Left hindlimb (tissue), 1 donor: ENCODE data around the gene SP3.
A peak's percentile ranks its signal among the peaks of the same experiment; 100 is the strongest.

Source experiments
- DNase-seq: peaks from one replicate; pipeline ENCODE4 v3.0.0-alpha.2; 2018

SP3 gene

GRCh38 chr2:173966274-173967098, 1.3 kb upstream of the SP3 start:
- DNase-seq, result no peak

DNA sequence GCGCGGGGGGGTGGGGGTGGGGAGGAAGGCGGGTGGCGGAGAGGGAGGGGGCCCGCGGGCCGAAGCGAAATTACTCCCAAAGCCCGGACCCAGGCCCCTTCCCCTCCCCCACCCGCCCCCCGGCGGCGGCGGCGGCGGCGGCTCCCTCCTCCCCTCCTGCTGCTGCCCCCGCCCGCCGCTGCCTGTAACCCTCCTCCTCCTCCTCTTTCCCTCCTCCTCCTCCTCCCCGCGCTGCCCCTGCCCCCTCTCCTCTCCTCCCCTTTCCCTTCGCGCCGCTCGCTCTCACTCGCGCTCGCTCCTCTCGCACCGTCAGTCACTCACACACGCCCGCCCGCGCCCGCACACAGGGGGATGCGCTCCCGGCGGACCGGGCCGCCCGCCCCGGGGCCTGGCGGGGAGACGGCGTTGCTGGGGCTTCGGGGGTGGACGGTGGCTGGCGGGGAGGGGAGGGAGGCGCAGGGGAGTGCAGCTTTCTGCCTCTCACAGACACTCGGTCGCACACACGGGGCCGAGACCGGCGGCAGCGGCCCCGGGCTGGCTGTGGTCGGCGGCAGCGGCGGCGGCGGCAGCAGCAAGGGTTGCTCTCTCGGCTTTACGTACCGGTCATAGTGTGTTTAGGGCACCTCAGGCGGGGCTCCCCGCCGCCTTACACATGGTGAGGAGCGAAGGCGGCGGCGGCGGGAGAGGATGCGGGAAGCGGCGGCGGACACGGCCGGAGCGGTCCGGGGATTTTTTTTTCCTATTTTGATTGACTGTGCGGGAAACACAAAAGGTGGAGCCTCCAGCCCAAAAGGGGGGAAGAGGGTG, 405 bp downstream of the SP3 start:
- peak; percentile 96 for DNase-seq

DNA sequence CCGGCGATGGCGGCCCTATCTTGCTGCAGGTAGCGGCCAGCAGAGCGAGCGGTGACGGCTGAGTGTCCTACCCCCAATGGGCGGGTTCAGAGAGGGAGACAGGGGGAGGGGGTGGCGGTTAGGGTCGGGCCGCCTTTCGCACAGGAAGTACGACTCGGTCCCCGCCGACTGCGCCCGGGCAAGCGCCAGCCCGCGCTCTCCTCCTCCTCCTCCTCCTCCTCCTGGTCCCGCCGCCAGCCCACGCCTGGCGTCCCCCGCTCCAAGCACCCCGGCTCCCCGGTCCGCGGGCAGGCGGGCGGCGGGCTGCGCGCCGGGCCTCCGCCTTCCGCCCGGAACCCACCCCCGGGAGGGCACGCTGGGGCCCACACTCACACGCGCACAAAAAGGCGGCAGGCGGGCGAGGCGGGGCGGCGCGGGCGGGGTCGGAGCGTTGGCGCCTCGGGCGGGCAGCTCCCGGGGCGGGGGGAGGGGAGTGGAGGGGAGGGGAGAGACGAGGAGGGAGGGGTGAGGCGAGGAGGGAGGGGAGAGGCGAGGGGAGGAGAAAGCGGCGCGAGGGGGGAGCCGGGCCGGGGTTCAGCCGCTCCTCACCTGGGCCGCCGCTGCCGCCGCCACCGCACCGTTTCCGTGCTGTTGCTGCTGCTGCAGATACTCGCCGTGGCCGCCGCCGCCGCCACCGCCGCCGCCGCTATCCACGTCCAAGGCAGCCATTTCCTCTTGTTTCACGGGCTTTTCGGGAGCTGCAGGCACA, 1.2 kb downstream of the SP3 start:
- peak; percentile 96 for DNase-seq

DNA sequence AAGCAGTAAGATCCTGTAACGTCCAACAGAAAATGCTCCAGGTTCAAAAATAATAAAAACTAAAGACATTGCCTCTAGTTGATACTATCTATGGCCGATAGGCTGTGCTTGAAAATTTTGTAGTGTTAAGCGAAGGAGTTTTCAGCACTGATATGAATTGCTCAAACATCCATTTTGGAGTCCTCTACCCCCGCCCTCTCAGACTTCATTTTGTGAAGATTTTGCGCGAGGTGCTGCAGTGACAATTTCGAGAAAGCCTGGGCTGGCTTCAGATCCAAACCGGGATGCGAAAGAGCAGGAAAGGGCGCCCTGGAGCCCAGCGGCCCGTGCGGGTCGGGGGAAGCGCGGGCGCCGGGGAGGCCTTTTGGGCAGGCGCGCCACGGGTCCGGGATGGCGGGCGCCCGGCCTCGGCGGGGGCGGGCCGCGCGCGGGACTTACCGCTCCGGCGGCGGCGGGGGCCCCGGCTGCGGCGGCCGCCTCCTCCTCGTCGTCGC, 1.8 kb downstream of the SP3 start:
- DNase-seq, result peak; percentile 78

GRCh38 chr2:173962583-173963110, 2.5 kb downstream of the SP3 start:
- no peak for DNase-seq

GRCh38 chr2:173962031-173962430, 3.1 kb downstream of the SP3 start:
- no peak for DNase-seq

- DNase-seq, result no peak
These were observed 3.8 kb downstream of the SP3 start for GRCh38 chr2:173961346-173961705.

GRCh38 chr2:173959909-173960308, 5.3 kb downstream of the SP3 start:
- no peak for DNase-seq

DNA sequence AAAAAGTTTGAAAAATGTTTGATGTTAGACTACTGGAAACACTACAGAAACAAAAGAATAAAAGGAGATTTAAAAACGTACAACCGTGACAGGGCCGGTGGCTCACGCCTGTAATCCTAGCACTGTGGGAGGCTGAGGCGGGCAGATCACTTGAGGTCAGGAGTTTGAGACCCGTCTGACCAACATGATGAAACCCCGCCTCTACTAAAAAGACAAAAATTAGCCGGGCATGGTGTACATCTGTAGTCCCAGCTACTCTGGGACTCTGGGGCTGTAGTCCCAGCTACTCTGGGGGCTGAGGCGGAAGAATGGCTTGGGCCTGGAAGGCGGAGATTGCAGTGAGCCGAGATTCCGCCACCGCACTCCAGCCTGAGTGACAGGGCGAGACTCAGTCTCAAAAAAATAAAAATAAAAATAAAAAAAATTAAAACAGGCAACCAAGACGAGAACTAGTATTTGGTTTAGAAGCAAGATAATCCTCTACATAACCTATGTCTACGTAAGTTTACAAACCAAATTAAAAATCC, 5.8 kb downstream of the SP3 start:
- no peak for DNase-seq

- no peak for DNase-seq
These were observed 6.9 kb downstream of the SP3 start for GRCh38 chr2:173958198-173958846.

DNA sequence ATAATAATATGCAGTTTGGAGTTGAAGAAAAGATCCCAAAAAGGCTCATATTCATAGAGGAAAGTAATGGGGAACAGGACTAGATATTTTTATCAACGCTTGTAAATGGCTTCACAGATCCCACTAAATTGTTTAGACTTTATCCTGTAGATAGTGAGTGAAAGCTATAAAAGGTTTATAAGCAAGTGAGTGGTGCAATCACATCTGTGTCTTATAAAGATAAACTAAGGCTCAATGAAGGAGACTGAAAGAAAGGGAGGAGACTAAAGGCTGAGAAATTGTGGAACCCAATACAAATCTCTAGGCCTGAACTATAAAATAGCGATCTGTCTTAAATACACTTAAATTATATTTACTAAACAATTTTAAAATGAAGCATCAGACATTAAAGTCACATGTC, 7.7 kb downstream of the SP3 start:
- DNase-seq, result no peak

DNA sequence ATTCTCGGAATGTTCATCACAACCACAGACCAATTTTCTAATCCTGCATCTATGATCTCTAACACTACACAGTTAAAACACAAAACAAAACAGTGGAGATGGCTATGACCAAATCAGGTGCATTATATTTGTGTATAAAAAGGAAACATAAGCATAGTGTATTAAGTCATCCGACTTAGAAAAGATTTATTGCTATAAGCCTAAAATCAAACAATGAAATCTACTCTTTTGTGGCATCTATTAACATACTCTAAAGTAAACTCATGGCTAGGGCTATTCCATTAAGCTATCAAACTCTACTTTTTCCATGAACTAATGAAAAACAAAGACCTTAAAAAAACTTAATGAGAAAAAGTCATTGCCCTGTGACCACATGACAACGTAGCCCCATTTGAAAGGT, 8.7 kb downstream of the SP3 start:
- DNase-seq, result no peak

DNA sequence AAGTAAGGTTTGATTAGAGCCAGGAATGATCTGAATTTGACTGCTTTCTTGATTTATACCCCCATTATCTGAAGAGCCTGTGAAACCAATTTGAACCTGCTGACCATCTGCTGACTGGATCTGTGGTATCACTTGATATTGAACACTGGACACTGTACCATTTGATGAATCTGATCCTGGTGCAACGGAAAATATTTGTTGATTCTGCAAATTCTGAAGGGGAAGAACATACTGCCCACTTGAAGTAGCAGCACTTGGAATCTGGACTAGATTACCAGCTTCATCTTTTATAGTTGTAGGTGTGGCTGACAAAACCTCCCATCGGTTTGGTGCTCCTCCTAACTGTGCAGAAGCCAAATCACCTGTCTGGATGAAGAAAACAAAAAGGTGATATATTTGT, 9.3 kb downstream of the SP3 start:
- DNase-seq, result no peak

GRCh38 chr2:173955004-173955403, 10.2 kb downstream of the SP3 start:
- DNase-seq, result no peak

GRCh38 chr2:173953047-173953424, 12.1 kb downstream of the SP3 start:
- DNase-seq, result no peak

DNA sequence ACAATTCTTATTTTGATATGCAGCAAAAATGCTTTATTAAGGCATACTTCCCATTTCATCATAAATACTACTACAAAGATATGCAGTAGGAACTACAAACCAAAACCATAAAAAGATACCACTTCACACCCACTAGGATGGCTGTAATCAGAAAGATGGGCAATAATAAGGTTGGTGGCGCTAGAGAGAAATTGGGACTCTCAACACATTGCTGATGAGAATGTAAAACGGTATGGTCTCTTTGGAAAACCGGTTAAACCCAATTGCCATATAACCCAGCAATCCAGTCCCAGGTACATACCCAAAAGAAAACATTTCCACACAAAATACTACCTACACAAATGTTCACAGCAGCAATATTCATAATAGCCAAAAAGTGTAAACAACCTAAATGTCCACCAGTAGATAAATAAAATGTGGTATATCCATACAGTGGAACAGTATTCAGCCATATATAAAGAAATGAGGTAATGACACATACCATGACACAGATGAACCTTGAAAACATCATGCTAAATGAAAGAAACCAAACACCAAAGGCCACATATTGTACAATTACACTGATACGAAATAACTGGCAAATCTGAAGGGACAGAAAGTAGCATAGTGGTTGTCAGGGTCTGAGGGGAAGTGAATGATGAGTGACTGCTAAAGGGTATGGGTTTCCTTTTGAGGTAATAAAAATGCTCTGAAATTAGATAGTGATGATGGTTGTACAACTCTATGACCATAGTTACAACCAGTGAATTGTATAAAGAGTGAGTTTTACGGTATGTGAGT, 12.7 kb downstream of the SP3 start:
- DNase-seq, result no peak

DNA sequence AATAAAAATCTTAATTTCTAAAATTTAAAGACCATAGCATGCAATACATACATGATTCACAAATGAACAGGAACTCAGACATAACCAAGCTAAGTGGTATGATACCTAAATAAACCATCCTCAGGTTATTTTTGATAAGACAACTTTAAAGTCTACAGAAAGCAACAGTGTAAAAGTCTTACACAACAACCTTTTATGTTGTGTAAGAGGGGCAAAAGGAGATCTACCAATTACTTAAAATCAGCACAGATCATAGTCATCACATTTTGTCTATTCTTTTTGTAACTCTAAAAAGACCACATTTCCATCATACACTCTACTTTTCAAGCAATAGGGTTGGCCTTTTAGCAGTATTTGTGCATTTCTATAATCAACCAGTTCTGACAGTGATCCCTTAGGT, 16.3 kb downstream of the SP3 start:
- DNase-seq, result no peak

DNA sequence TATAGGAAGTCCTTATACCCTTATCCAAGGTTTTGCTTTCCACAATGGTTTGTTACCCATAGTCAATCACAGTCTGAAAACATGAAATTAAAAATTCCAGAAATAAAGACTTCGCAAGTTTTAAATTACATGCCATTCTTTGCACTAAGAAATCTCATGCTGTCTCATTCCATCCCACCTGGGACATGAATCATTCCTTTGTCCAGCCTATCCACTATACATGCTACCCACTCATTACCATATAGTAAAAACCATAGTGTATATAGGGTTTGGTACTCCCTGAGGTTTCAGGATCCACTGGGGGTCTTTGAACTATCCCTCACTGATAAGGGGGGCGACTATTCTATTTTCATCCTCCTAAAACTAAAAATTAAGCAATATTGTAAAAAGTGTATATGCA, 17.0 kb downstream of the SP3 start:
- DNase-seq, result no peak

DNA sequence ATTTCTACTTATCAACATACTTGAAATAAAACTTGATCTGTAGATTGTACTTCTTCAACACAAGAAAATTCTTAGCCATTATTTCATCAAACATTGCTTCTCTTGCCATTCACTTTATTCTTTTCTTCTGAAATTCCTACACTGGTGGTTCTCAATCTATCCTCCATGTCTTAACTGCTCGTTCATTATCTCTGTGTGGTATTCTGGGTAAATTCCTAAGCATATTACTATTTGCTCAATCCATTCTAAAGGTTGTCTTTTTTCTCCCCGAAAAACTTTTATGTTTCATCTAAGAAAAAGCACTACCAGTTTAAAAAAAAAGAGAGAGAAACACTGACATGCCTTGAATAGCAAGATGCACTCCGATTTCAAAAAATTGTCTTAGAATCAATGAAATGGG, 18.0 kb downstream of the SP3 start:
- no peak for DNase-seq

- DNase-seq, result no peak
These were observed 21.4 kb downstream of the SP3 start for GRCh38 chr2:173943738-173944137.

DNA sequence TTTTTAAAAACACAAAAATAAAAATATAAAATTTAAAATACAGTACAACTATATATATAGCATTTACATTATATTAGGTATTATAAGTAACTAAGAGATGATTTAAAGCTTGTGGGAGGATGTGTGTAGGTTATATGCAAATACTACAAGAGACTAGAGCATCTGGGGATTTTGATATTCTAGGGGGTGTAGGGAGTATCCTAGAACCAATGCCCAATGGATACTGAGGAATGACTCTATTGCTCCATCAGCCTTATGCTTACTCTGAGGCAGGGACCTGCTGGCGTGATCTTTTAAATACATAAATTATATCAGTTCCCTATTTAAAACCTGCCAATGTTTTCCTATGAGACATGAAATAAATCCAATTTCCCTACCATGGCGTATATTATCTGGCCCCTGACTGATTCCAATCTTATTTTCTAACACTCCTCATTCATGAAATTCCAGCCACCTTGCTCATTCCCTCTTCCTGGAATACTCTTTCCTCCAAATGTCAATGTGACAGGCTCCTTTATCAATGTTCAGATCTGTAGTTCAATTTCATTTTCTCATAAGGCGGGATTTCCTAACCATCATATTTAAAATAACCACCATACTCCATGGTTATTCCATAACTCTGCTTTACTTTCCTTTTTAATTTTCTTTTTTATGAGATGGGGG, 22.2 kb downstream of the SP3 start:
- no peak for DNase-seq
